GM19397 (cell line): Measurements from ENCODE around the gene RDM1.

ENCODE experiments used
- ATAC-seq: cut with Tn5 transposase; IDR thresholded peaks from one replicate; pipeline ENCODE4 v1.9.1; 2021; ENCODE audit warnings: mild to moderate bottlenecking, moderate library complexity; ENCODE audit not compliant: unreplicated experiment

RDM1 gene

GRCh38 chr17:35875072-35875799 is 55.3 kb downstream of the RDM1 start:
- no peak for ATAC-seq

GRCh38 chr17:35872196-35872980 is 58.2 kb downstream of the RDM1 start:
- no peak for ATAC-seq

DNA sequence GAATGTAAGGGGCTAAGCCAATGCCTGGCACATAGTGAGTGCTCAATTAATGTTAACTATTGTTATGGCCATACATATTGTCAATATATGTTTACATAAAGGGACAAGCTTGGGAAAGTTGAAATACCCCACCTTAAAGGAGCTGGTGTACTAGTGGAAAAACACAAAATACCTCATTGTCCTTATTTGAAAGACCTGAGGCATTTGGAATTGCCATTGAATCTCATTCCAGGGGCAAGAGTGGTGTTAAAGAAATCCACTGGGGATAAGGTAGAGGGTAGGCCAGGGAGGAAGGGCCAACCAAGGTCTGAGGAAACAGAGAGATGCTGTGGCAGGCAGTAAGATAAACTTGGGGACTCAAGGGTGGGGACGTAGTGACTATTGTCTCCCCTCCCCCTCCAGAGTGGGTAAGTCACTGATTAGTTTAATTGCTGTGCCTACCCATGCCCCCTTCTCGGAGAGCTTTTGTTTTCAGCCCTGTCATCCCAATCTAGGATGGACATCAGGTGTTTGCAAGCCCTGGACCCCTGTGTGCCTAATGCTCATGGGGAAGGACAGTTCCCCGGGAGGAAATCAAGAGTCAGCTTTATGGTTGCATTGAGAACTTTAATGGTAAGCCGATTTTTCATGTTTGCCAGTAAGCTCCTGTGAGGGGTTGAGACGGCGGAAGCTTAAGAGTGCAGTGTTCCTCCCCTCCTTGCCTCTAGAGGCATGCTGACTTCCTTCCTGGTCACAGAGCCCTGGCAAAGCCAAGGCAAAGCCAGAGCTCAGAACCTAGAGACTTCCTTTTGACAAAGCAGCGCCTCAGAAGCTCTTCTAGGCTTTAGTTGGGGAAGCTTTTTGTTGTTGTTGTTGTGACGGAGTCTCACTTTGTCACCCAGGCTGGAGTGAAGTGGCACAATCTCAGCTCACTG is 59.4 kb downstream of the RDM1 start:
- ATAC-seq: no peak

DNA sequence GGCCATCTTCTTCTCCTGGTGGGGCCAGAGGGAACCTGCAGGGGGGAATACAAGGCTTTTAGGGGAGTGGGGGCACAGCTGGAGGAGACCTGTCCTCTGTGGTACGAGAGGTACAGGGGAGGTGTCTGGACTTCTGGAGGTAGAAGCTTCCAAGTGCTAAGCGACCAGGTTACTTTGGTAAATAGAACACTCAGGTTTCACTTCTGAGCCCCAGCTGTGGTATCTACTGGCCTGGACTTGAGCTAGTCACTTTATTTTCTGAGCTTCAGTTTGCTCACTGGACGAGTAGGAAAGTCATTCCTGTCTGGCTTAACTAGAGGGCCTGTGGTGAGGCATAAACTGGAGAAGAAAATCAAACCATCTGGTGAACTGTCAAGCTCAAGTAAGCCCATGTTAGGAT is 61.8 kb downstream of the RDM1 start, which contains the start of gene HEATR9:
HEATR9 (minus strand) TSS at position 155 of the 400 bp plus-strand sequence; CDS start at position 6, 149 bp downstream.
- ATAC-seq: no peak
